Duodenal mucosa (tissue), 2 donors: ENCODE measurements around the gene CST6.

Source experiments
- H3K27ac ChIP-seq: one replicate; pipeline ENCODE4 v1.7.0; 2013; ENCODE audit warnings: low read depth, low read length
- H3K27me3 ChIP-seq, 2 donors: one replicate each; pipeline ENCODE4 v1.7.0; 2013; ENCODE audit warnings: low read length in 2 of 2, control low read depth in 1 of 2; ENCODE audit not compliant: insufficient read depth in 2 of 2, control insufficient read depth in 1 of 2
- H3K36me3 ChIP-seq, 2 donors: one replicate each; pipeline ENCODE4 v1.7.0; 2013; ENCODE audit warnings: low read length in 2 of 2, control low read depth in 1 of 2; ENCODE audit not compliant: insufficient read depth in 2 of 2, control insufficient read depth in 1 of 2
- H3K4me1 ChIP-seq, 2 donors: one replicate each; pipeline ENCODE4 v1.7.0; 2013; ENCODE audit warnings: low read length in 2 of 2, control low read depth in 1 of 2; ENCODE audit not compliant: insufficient read depth in 2 of 2, control insufficient read depth in 1 of 2
- H3K4me3 ChIP-seq, 2 donors: one replicate each; pipeline ENCODE4 v1.7.0; 2013; ENCODE audit warnings: low read length in 2 of 2, low read depth in 1 of 2
- H3K9ac ChIP-seq, 2 donors: one replicate each; pipeline ENCODE4 v1.7.0; 2013; ENCODE audit warnings: low read length in 2 of 2, low read depth in 1 of 2
- H3K9me3 ChIP-seq, 2 donors: one replicate each; pipeline ENCODE4 v1.7.0; 2013; ENCODE audit warnings: low read length in 2 of 2, control low read depth in 1 of 2; ENCODE audit not compliant: control insufficient read depth in 1 of 2

The CST6 gene

GRCh38 chr11:66046901-66047300 lies 35.1 kb downstream of the CST6 start:
- no peaks in the 10 kb centered on the region for H3K36me3 ChIP-seq
- peaks cover 18 to 20% of the 10 kb centered on the region in 2 donors for H3K4me1 ChIP-seq
- no peak overlapping the region for H3K27ac ChIP-seq

GRCh38 chr11:66047541-66048365 lies 35.9 kb downstream of the CST6 start:
- no peak overlapping the region for H3K27ac ChIP-seq
- peaks cover 18 to 20% of the 10 kb centered on the region in 2 donors for H3K4me1 ChIP-seq
- H3K9me3 ChIP-seq, result no peaks in the 10 kb centered on the region
- H3K27me3 ChIP-seq, result peaks cover 3% of the 10 kb centered on the region in 2 donors
- no peak overlapping the region for H3K4me3 ChIP-seq
- no peak overlapping the region for H3K9ac ChIP-seq
- H3K36me3 ChIP-seq, result no peaks in the 10 kb centered on the region

More at GRCh38 chr11:66046901-66047300, 35.1 kb downstream of the CST6 start:
- Histone ChIP-seq H3K9ac (no peak overlapping the region), H3K9me3 (no peaks in the 10 kb centered on the region), H3K4me3 (no peak overlapping the region), H3K27me3 (peaks cover 3% of the 10 kb centered on the region in 2 donors)

GRCh38 chr11:66048547-66049323 lies 36.9 kb downstream of the CST6 start, which contains the start of gene GAL3ST3:
GAL3ST3 (minus strand) TSS chr11:66049161; CDS start chr11:66045415, 3,746 bp downstream.
- H3K4me1 ChIP-seq, result peaks cover 26 to 29% of the 10 kb centered on the region in 2 donors
- peaks cover 3% of the 10 kb centered on the region in 2 donors for H3K27me3 ChIP-seq
- no peak within 1 kb of the TSS for H3K27ac ChIP-seq
- H3K36me3 ChIP-seq, result no peaks in the 10 kb centered on the region
- H3K9me3 ChIP-seq, result no peaks in the 10 kb centered on the region
- no peak within 1 kb of the TSS for H3K4me3 ChIP-seq
- H3K9ac ChIP-seq, result no peak within 1 kb of the TSS

- Histone ChIP-seq H3K27me3 (peaks cover 3% of the 10 kb centered on the region in 2 donors), H3K4me1 (peaks cover 19 to 21% of the 10 kb centered on the region in 2 donors), H3K9ac (peak overlapping the region in 1 of 2 donors; percentile 96), H3K27ac (no peak overlapping the region), H3K9me3 (no peaks in the 10 kb centered on the region), H3K36me3 (peaks cover 7 to 8% of the 10 kb centered on the region in 2 donors), H3K4me3 (peak overlapping the region; percentile 68 to 78)
Measured at GRCh38 chr11:66050581-66051231, 38.9 kb downstream of the CST6 start.

- Histone ChIP-seq H3K9me3 (no peaks in the 10 kb centered on the region), H3K27me3 (peaks cover 2 to 3% of the 10 kb centered on the region in 2 donors), H3K27ac (peak overlapping the region; percentile 78), H3K4me3 (peak overlapping the region; percentile 68 to 78), H3K4me1 (peaks cover 19 to 21% of the 10 kb centered on the region in 2 donors), H3K9ac (peak overlapping the region; percentile 53 to 96), H3K36me3 (peaks cover 10 to 14% of the 10 kb centered on the region in 2 donors)
Measured at GRCh38 chr11:66051371-66051765, 39.6 kb downstream of the CST6 start.

GRCh38 chr11:66051766-66052663 lies 40.2 kb downstream of the CST6 start, which contains the start of gene SF3B2:
SF3B2 (plus strand) TSS chr11:66052364; CDS start chr11:66052385, 21 bp downstream.
- H3K4me1 ChIP-seq, result peaks cover 19 to 21% of the 10 kb centered on the region in 2 donors
- peaks cover 0 to 3% of the 10 kb centered on the region in 2 donors for H3K27me3 ChIP-seq
- H3K36me3 ChIP-seq, result peaks cover 17 to 20% of the 10 kb centered on the region in 2 donors
- H3K9me3 ChIP-seq, result no peaks in the 10 kb centered on the region
- H3K9ac ChIP-seq, result peak within 1 kb of the TSS; percentile 69 to 96
- peak within 1 kb of the TSS; percentile 78 for H3K27ac ChIP-seq
- peak within 1 kb of the TSS; percentile 89 to 96 for H3K4me3 ChIP-seq

GRCh38 chr11:66052664-66052982 lies 40.8 kb downstream of the CST6 start:
- H3K9me3 ChIP-seq, result no peaks in the 10 kb centered on the region
- peak overlapping the region; percentile 69 to 96 for H3K9ac ChIP-seq
- peak overlapping the region; percentile 89 to 96 for H3K4me3 ChIP-seq
- peaks cover 19 to 21% of the 10 kb centered on the region in 2 donors for H3K4me1 ChIP-seq
- H3K36me3 ChIP-seq, result peaks cover 22 to 26% of the 10 kb centered on the region in 2 donors
- peaks cover 0 to 3% of the 10 kb centered on the region in 2 donors for H3K27me3 ChIP-seq
- H3K27ac ChIP-seq, result peak overlapping the region; percentile 48

GRCh38 chr11:66055021-66055420 lies 43.2 kb downstream of the CST6 start:
- Histone ChIP-seq H3K27ac (no peak overlapping the region), H3K27me3 (no peaks in the 10 kb centered on the region), H3K9ac (no peak overlapping the region), H3K9me3 (no peaks in the 10 kb centered on the region), H3K4me1 (peaks cover 19 to 21% of the 10 kb centered on the region in 2 donors), H3K36me3 (peaks cover 44 to 48% of the 10 kb centered on the region in 2 donors), H3K4me3 (no peak overlapping the region)

- Histone ChIP-seq H3K36me3 (peaks cover 58 to 63% of the 10 kb centered on the region in 2 donors), H3K9ac (no peak overlapping the region), H3K27ac (no peak overlapping the region), H3K9me3 (no peaks in the 10 kb centered on the region), H3K4me3 (no peak overlapping the region), H3K27me3 (no peaks in the 10 kb centered on the region), H3K4me1 (peaks cover 10 to 11% of the 10 kb centered on the region in 2 donors)
Measured at GRCh38 chr11:66056501-66056900, 44.7 kb downstream of the CST6 start.
